K562 (cell line): ENCODE measurements around the gene EYA2. TPM values are rescaled to one million over a fixed set of nuclear protein-coding genes. Genes with fewer than 3 reads are reported as not detected.
A peak's percentile ranks its signal among the peaks of the same experiment; 100 is the strongest.

ENCODE experiments used
- CUX1 ChIP-seq: fragments of 200-800 bp; sonication (Bioruptor generic); IDR thresholded peaks from 2 replicates; pipeline ENCODE4 v1.6.1; 2016; ENCODE audit warnings: missing genetic modification characterization, missing compliant biosample characterization
- ELF1 ChIP-seq: fragments of 200-800 bp; sonication (Bioruptor generic); IDR thresholded peaks from 2 replicates; pipeline ENCODE4 v1.6.1; 2016; ENCODE audit warnings: missing genetic modification characterization, missing compliant biosample characterization
- FOXM1 ChIP-seq, 2 experiments: fragments of 450-650 bp in 1 of 2; sonication (generic) in 1 of 2; formaldehyde crosslinking in 1 of 2; IDR thresholded peaks; 2 replicates each; pipeline versions ENCODE4 v1.6.1 to v1.9.0; 2017 to 2022; ENCODE audit warnings: low read depth in 2 of 2, mild to moderate bottlenecking in 2 of 2, missing genetic modification reagents in 1 of 2, moderate library complexity in 1 of 2
- PML ChIP-seq: IDR thresholded peaks from 2 replicates; pipeline ENCODE4 v1.6.1; 2012; ENCODE audit warnings: low read length, inconsistent platforms
- PPARD ChIP-seq: fragments of 250-450 bp; sonication (Bioruptor Pico); IDR thresholded peaks from 2 replicates; pipeline ENCODE4 v1.8.0; 2022; ENCODE audit warnings: inconsistent platforms, mild to moderate bottlenecking, moderate library complexity
- REST ChIP-seq, 2 experiments: fragments of 450-650 bp; formaldehyde crosslinking in 1 of 2; IDR thresholded peaks; 2 replicates each; pipeline versions ENCODE4 v1.4.0 to v1.6.1; 2014 to 2020; ENCODE audit warnings: mild to moderate bottlenecking in 2 of 2, borderline replicate concordance in 1 of 2, low read depth in 1 of 2
- UBTF ChIP-seq, 2 experiments: IDR thresholded peaks; 2 replicates each; pipeline ENCODE4 v1.6.1; 2012; ENCODE audit warnings: improper control_type of control experiment in 2 of 2, low read depth in 2 of 2, low read length in 2 of 2, borderline replicate concordance in 1 of 2
- ZEB2 ChIP-seq: fragments of 450-650 bp; IDR thresholded peaks from 2 replicates; pipeline ENCODE4 v1.6.1; 2016
- ZNF431 ChIP-seq: sonication (generic); formaldehyde crosslinking; IDR thresholded peaks from 2 replicates; pipeline ENCODE4 v1.8.0; 2022; ENCODE audit warnings: mild to moderate bottlenecking, missing genetic modification reagents
- polyA plus RNA-seq, 8 experiments: library from polyadenylated mRNA; depleted of rRNA in 4 of 8; stranded (reverse) in 5 of 8; unstranded in 3 of 8; fragments of >200 nt; fragmentation: Nextera tagmentation in 2 of 8; fragmentation: Illumina TruSeq in 1 of 8; extraction: Ambion mirVana in 2 of 8; extraction: Trizol in 1 of 8; gene quantifications; 2 replicates each; pipeline versions ENCODE4 v1.2.1 to v1.2.3, GENCODE V29; 2011 to 2014; ENCODE audit warnings: inconsistent platforms in 1 of 8, missing spikeins in 1 of 8
- total RNA-seq, 7 experiments: library from RNA; depleted of rRNA in 6 of 7; stranded (reverse); fragments of >200 nt in 6 of 7; fragmentation: Illumina TruSeq in 2 of 7; extraction: Trizol in 2 of 7; gene quantifications; 2 replicates each; pipeline versions ENCODE4 v1.2.1 to v1.2.3, GENCODE V29; 2011 to 2021; ENCODE audit warnings: low replicate concordance in 1 of 7

EYA2 gene
- total and polyA plus RNA-seq, 9 of the 15 experiments (the other 6 are each of a cell fraction or from before 2014, with no cell fraction given): 0.03 TPM; not detected in 8

DNA sequence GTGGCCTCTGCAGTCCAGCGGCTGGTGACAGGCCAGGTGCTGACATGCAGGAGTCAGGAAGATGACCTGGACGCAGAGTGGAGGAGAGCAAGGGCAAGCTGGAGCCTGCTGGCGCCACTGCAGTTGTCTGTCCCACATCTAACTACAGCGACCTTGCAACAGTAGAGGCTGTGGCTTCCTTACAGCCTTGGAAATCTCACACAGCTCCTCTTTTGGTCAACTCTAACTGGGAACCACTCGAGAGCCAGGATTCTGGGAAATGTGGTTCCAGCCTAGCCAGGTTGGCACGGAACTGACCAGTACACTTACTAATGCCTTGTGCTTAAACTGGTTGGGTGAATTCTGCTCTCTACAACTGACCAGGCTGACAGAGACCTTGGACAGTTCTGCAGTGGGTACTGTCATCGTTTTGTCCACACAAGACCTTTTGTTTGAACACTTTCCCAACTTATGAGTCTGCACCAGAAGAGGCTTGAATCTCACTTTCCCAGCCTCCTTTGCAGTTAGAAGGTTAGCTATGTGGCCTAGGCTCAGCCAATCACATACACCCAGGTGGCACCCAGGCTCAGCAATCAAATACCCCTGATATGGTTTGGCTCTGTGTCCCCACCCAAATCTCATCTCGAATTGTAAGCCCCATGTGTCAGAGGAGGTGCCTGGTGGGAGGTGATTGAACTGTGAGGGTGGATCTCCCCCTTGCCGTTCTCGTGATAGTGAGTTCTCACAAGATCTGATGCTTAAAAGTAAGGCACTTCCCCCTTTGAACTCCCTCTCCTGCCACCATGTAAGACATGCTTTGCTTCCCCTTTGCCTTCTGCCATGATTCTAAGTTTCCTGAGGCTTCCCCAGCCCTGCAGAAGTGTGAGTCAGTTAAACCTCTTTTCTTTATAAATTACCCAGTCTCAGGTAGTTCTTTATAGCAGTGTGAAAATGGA is 308.4 kb downstream of the EYA2 start (continued):
- peak; percentile 22; the same call in 1 of the 2 replicates for TF ChIP-seq REST (IDR thresholded peaks at IDR 0.05; ENCODE audit: borderline replicate concordance)
- TF ChIP-seq REST (CRISPR knock-in tag; IDR thresholded peaks at IDR 0.05; ENCODE audit: low read depth): no peak
- no peak for TF ChIP-seq ZEB2
- no peak for TF ChIP-seq PPARD (CRISPR knock-in tag)
- no peak for TF ChIP-seq FOXM1 (IDR thresholded peaks at IDR 0.05; ENCODE audit: low read depth)
- TF ChIP-seq FOXM1 (CRISPR knock-in tag; IDR thresholded peaks at IDR 0.05; ENCODE audit: low read depth): no peak
- no peak for TF ChIP-seq CUX1 (CRISPR knock-in tag)
- TF ChIP-seq ELF1 (tag): no peak
- TF ChIP-seq UBTF (IDR thresholded peaks at IDR 0.05; ENCODE audit: borderline replicate concordance in 1 of 2, low read depth in 2 of 2, low read length in 2 of 2): no peak
- TF ChIP-seq ZNF431 (CRISPR knock-in tag): peak; percentile 85
- no peak for TF ChIP-seq PML
